NCI-H2196 (cell line): ENCODE measurements around the gene CAMTA1.

Source experiments
- DNase-seq: peaks from one replicate; lab custom pipeline; 2025; ENCODE audit not compliant: unreplicated experiment; lab: John Stamatoyannopoulos, UW

Gene CAMTA1

DNA sequence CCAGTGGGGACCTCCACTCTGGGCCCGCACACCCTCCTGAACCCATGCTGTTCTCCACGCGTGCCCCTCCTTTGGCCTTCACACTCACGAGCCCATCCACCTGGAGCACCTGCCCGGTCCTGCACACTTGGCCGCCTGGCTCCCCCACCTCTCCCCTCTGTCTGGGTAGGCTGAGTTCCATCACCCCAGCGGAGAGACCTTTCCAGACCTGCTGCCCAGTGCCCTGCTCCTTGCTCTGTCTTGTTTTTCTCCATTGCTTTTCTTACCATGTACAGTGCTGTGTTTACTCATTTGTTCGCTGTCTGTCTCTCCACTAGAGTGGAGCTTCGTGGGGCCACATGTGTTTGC is 634.8 kb downstream of the CAMTA1 start:
- no peak for DNase-seq

DNA sequence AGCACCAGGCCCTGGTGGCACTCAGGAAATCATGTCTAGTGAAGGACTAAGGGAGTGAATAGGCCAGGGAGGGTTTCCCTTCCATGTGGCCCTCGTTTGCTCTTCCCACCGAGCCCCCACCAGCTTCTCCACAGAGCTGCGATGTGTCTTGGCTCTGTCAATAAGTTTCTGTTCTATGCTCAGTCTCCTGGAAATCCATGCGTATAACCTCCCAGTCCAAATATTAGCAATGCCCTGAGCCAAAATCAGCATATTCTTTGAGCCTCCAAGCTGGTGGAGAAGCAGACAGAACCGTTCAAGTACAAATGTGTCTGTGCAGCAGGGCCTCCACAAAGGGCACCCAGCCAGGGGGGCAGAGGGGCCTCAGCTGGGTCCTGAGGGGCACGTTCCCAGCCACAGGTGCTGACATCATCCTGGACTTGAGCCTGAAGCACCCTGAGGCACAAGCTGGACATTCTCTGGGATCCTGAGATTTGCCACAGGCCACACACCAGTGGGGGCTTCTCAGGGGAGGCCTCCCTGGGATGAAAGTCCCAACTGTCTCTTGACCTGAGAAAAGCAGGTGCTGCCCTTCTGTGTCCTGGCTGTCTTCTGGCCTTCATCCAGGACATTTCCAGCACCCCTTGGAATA is 635.3 kb downstream of the CAMTA1 start:
- no peak for DNase-seq

DNA sequence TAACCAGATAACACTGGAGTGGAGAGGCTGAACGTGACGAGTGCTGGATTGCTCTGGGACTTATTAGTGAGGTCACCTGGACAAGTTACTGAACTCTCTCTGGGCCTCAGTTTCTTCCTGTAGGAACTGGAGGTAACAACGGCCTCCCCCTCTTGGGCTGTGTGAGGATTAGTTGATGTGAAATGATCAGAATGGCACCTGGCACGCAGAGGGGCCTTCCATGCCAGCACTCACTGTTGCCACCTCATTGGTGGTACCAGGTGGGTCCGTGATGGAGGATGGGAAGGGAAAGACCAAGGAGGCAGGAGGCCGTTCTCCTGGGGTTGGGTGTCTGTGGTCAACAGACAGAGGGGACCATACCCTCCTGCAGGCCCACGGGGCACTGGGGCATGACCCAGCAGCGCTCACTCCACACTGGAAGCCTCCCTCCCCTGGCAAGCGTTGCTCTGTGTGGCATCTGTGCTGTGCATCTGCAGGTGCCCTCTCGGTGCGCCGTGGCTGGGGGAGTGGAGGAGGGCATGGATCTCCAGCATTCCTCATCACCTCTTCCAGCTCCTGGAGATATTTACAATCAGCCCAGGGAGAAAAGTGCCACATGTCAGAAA is 636.3 kb downstream of the CAMTA1 start:
- DNase-seq = no peak

- no peak for DNase-seq
Measured at GRCh38 chr1:7422081-7422480, 636.8 kb downstream of the CAMTA1 start.

DNA sequence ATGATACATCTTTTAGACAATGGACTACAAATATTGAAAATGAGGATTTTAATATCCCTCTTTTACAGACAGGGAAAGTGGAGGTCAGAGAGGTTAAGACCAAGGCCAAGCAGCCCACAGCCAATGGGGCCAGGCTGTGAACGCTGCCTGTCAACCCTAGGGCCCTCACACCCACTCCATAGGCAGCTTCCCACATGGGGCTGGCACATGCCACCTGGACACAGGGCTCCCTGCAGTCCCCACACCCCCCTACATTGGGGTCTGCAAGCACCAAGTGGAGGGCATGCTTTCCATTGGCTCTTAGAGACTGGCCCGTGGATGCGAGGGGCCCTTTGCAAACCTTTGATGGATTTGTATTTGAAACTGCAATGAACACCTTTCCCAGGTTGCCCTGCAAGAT is 637.3 kb downstream of the CAMTA1 start:
- DNase-seq = no peak

DNA sequence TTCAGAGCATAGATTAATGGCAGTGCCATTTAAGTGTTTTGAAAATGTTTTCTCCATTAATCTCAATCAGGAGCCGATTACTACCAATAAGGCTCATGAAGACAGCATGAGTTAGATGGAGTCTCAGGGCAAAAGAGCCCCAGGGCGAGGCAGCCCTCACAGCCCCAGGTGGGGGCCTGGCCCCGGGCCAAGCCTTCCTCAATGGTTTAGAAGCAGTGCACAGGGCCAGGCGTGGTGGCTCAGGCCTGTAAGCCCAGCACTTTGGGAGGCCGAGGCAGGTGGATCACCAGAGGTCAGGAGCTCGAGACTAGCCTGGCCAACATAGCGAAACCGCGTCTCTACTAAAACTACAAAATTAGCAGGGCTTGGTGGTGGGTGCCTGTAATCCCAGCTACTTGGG is 637.7 kb downstream of the CAMTA1 start:
- no peak for DNase-seq

DNA sequence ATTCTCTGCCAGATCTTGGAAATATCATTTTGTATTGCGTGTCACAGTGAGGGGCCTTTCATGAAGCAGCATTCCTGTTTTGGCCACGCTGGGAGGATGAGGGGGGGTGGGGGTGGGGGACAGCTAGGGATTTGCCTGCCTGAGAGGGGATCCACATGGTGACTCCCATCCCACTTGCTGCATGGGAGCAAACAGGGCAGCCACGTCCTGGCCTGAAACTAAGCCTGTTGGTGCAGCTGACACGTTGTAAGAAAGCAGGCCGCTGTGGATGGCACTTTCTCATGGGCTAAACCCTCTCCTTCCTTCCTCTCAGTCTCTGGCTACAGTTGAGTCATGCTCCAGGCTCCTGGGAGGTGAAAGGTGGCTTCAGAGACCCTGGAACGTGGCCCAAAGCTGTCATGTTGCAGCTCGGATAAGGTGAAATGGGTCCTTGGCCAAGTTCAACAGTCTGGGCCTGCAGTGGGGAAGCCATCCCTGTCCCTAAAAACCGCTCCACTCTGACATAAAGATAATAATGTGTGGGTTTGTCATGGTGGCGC is 639.2 kb downstream of the CAMTA1 start:
- DNase-seq = no peak

DNA sequence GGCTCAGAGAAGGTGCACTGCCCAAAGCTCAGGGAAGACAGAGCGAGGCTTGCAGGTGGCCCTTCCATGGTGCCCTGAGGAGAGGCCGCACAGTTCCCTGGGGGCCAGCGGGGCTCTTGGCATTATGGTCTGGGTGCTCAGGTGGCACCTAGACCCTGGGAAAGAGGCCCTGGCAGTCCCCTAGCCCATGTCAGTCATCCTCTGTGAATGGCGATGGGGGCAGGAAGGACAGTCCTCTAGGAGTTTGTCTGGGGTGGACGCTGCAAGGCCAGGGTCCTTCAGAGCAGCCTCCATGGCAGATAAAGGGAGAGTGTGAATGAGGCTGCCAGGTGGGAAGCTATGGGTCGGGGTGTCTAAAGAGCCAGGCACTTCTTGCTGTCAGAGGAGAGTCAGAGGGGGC is 640.0 kb downstream of the CAMTA1 start:
- no peak for DNase-seq

DNA sequence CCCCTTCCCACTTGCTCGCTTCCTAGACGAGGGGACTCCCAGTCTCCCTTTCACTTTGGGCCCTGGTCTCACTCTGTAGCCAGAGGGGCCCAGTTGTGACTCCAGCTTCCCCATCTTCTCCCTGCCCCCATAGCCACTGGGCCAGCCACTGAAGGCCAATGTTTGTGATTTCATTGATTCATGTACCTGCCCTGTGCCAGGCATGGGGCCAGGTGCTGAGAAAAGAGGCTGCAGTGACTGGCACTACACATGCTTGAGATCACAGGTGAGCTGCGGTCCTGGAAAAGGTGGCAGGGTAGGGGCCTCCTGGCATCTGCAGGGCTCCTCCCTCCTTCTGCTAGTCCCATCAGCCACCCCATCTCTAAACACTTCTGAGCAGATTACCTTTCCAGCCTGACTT is 640.5 kb downstream of the CAMTA1 start:
- no peak for DNase-seq

DNA sequence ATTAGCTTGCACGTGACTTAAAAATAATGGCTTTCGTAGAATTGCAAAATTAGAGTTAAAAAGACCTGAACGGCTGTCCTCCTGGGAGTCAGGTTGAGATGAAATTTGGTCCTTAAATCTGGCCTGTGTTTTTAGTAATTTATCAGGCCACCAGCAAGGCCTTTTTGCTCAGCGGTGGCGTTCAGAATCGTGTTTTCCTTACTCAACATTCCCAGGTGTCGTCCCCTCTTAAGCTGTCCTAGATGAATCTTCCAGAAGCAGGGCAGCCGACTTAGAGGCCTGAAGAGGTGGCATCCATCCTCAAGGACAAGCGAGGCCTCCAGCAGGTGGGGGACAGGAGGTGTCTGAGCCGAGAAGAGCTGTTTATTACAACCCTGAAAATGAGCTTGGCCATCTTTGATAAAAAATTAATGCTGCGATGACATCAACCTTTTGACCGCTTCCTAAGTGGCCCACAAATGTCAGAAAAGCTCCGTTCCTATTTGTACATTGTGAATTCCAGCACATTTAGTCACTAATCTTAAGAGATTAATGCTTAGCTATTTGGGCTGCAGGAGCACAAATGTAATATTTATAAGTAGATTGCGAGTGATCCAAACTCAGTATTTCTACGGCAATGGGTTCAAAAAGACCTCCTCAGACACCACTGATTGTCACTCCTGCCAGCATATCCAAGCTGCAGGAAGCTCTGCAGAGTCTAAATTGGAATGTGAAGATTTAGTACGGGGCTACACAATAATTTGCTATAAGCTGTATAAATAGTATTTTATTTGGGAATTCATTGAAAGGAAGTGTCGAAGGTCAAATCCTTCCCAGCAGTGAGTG is 641.7 kb downstream of the CAMTA1 start:
- DNase-seq = no peak

DNA sequence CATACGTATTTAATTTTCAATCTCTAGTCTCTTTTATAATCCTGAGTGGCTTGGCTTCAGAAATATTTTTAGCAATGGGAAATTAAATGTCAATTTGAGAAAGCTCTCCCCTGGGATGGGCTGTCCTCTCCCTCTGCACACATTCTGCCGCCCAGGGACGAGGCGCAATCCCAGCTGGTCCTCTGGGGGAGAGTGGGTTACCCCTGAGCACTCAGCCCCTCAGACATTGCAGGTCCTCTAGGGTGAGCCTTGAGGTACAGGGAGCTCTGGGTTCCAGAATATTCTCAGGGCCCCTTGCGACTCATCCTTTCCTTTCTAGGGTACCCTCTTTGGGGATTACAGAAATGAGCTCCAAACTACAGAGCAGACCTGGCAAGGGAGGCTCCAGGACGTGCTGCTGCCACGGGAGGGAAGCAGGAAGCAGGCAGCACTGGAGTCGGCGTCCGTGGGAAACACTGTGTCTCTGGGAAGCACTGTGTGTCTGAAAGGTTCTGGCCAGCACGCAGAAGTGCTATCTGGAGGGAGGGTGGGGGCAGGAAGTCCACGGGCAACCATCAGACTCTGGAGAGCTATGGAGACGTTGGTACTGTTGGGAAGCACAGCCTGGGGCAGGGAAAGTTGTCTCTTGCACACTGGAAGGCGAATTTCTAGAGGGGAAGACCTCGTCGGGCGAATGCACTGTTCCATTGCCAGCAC is 642.5 kb downstream of the CAMTA1 start:
- DNase-seq = no peak

DNA sequence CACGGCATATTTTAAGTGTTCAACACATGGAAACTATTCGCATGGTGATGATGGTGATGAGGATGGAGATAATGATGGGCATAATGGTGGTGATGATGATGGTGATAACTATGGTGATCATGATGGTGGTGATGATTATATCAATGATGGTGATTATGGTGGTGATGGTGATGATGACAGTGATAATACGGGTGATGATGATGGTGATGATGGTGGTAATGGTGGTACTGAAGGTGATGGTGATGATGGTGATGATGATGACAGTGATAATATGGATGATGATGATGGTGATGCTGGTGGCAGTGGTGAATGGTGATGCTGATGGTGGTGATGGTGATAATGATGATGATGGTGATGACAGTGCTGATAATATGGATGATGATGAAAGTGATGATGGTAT is 644.0 kb downstream of the CAMTA1 start:
- no peak for DNase-seq

GRCh38 chr1:7430047-7430608 is 644.9 kb downstream of the CAMTA1 start:
- no peak for DNase-seq

DNA sequence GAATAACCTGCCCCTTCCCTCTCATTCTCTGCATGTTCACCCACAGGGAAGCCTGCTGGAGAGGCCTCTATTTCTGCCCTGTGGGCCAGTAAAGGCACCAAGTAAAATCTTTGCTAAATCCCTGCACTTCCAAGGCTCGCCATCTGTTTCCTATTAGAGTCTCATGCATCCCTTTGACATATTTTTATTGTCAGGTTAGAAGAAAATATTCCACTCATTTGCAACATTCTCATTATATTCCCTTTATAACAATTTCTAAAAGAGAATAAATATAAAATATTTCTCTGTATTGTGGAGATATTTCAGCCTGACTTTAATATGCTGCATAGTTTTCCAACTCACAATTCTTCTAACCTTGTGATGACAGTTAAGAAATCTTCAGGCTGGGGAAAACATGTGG is 645.4 kb downstream of the CAMTA1 start:
- no peak for DNase-seq

GRCh38 chr1:7432102-7432899 is 647.0 kb downstream of the CAMTA1 start:
- no peak for DNase-seq

- no peak for DNase-seq
Measured at GRCh38 chr1:7432900-7433380, 647.7 kb downstream of the CAMTA1 start.

- no peak for DNase-seq
Measured at GRCh38 chr1:7434566-7434965, 649.3 kb downstream of the CAMTA1 start.

GRCh38 chr1:7435276-7436055 is 650.2 kb downstream of the CAMTA1 start:
- no peak for DNase-seq
